H9 (cell line): ENCODE measurements around the gene SV2C. TPM values are rescaled to one million over a fixed set of nuclear protein-coding genes. Genes with fewer than 3 reads are reported as not detected.

ENCODE experiments used
- DNase-seq: peaks from one replicate; pipeline ENCODE4 v3.0.0-alpha.2; 2017
- H2AFZ ChIP-seq: one replicate; pipeline ENCODE4 v1.6.1; 2013; ENCODE audit warnings: mild to moderate bottlenecking, low read length, control low read depth, moderate library complexity
- H2AK5ac ChIP-seq: 2 replicates; pipeline ENCODE4 v1.6.1; 2013; ENCODE audit warnings: low read length, control low read depth, mixed read lengths; ENCODE audit not compliant: insufficient read length
- H2BK120ac ChIP-seq: one replicate; pipeline ENCODE4 v1.6.1; 2013; ENCODE audit warnings: low read depth, mild to moderate bottlenecking, low read length, control low read depth, inconsistent platforms; ENCODE audit not compliant: poor library complexity, severe bottlenecking
- H2BK12ac ChIP-seq: 2 replicates; pipeline ENCODE4 v1.6.1; 2013; ENCODE audit warnings: low read length, control low read depth, mixed read lengths, low read depth; ENCODE audit not compliant: insufficient read length
- H2BK15ac ChIP-seq: 2 replicates; pipeline ENCODE4 v1.6.1; 2013; ENCODE audit warnings: low read depth, low read length, control low read depth
- H2BK20ac ChIP-seq: one replicate; pipeline ENCODE4 v1.6.1; 2013; ENCODE audit warnings: low read depth, mild to moderate bottlenecking, low read length, control low read depth, inconsistent platforms; ENCODE audit not compliant: poor library complexity, severe bottlenecking
- H2BK5ac ChIP-seq: 2 replicates; pipeline ENCODE4 v1.6.1; 2013; ENCODE audit warnings: low read length, control low read depth, mixed read lengths; ENCODE audit not compliant: insufficient read length
- H3K14ac ChIP-seq: 2 replicates; pipeline ENCODE4 v1.6.1; 2013; ENCODE audit warnings: low read length, control low read depth; ENCODE audit not compliant: insufficient read depth
- H3K18ac ChIP-seq: 2 replicates; pipeline ENCODE4 v1.6.1; 2013; ENCODE audit warnings: low read depth, mild to moderate bottlenecking, mixed read lengths, low read length, control low read depth; ENCODE audit not compliant: insufficient read length
- H3K23ac ChIP-seq: 2 replicates; pipeline ENCODE4 v1.6.1; 2013; ENCODE audit warnings: low read length, control low read depth, mixed read lengths, low read depth; ENCODE audit not compliant: insufficient read length
- H3K23me2 ChIP-seq: 2 replicates; pipeline ENCODE4 v1.6.1; 2013; ENCODE audit warnings: low read depth, mild to moderate bottlenecking, mixed read lengths, low read length, control low read depth; ENCODE audit not compliant: insufficient read length, poor library complexity, severe bottlenecking
- H3K27ac ChIP-seq: 2 replicates; pipeline ENCODE4 v1.5.1; 2013; ENCODE audit warnings: low read length, control low read depth, mixed read lengths, low read depth; ENCODE audit not compliant: insufficient read length
- H3K27me3 ChIP-seq: 2 replicates; pipeline ENCODE4 v1.6.1; 2013; ENCODE audit warnings: low read length, control low read depth, inconsistent platforms; ENCODE audit not compliant: insufficient read depth
- H3K4ac ChIP-seq: 2 replicates; pipeline ENCODE4 v1.6.1; 2013; ENCODE audit warnings: low read depth, mild to moderate bottlenecking, control low read depth, inconsistent platforms, low read length, moderate library complexity
- H3K4me1 ChIP-seq: 2 replicates; pipeline ENCODE4 v1.6.1; 2013; ENCODE audit warnings: low read length, control low read depth, inconsistent platforms; ENCODE audit not compliant: insufficient read depth
- H3K4me2 ChIP-seq: 2 replicates; pipeline ENCODE4 v1.6.1; 2013; ENCODE audit warnings: low read length, control low read depth, mixed read lengths; ENCODE audit not compliant: insufficient read length, insufficient read depth
- H3K56ac ChIP-seq: 2 replicates; pipeline ENCODE4 v1.6.1; 2013; ENCODE audit warnings: low read depth, mild to moderate bottlenecking, mixed read lengths, low read length, control low read depth; ENCODE audit not compliant: insufficient read length
- H3K79me1 ChIP-seq: 2 replicates; pipeline ENCODE4 v1.6.1; 2013; ENCODE audit warnings: low read depth, mild to moderate bottlenecking, moderate library complexity, low read length, control low read depth, inconsistent platforms; ENCODE audit not compliant: insufficient read depth, poor library complexity, severe bottlenecking
- H3K79me2 ChIP-seq: 2 replicates; pipeline ENCODE4 v1.6.1; 2013; ENCODE audit warnings: low read length, control low read depth, inconsistent platforms; ENCODE audit not compliant: insufficient read depth
- H3K9ac ChIP-seq: 2 replicates; pipeline ENCODE4 v1.6.1; 2013; ENCODE audit warnings: low read length, control low read depth, mixed read lengths; ENCODE audit not compliant: insufficient read length; ENCODE audit errors: extremely low read depth
- H3K9me3 ChIP-seq: one replicate; pipeline ENCODE4 v1.6.1; 2013; ENCODE audit warnings: low read depth, low read length, inconsistent platforms; ENCODE audit not compliant: control insufficient read depth
- H3T11ph ChIP-seq: one replicate; pipeline ENCODE4 v1.6.1; 2013; ENCODE audit warnings: mild to moderate bottlenecking, low read length, control low read depth, inconsistent platforms
- H4K20me1 ChIP-seq: one replicate; pipeline ENCODE4 v1.6.1; 2013; ENCODE audit not compliant: control insufficient read depth, insufficient read length, insufficient read depth
- H4K5ac ChIP-seq: 2 replicates; pipeline ENCODE4 v1.6.1; 2013; ENCODE audit warnings: low read depth, mild to moderate bottlenecking, mixed read lengths, low read length, control low read depth; ENCODE audit not compliant: insufficient read length
- H4K8ac ChIP-seq: replicated peaks from 2 replicates; pipeline ENCODE4 v1.6.1; 2013; ENCODE audit warnings: low read length, control low read depth, mixed read lengths, low read depth; ENCODE audit not compliant: insufficient read length
- H4K91ac ChIP-seq: 2 replicates; pipeline ENCODE4 v1.6.1; 2013; ENCODE audit warnings: low read depth, mild to moderate bottlenecking, moderate library complexity, mixed read lengths, low read length, control low read depth; ENCODE audit not compliant: insufficient read length
- H3K27ac Mint-ChIP-seq, 3 experiments: 2 replicates in 2 of 3; 3 replicates in 1 of 3; pipeline ENCODE4 v1.8.0; 2020 to 2021; ENCODE audit warnings: mixed read lengths in 3 of 3, mild to moderate bottlenecking in 1 of 3, moderate library complexity in 1 of 3
- H3K27me3 Mint-ChIP-seq: 2 replicates; pipeline ENCODE4 v1.8.0; 2021; ENCODE audit warnings: low read depth, mild to moderate bottlenecking, moderate library complexity, mixed read lengths
- H3K36me3 Mint-ChIP-seq, 3 experiments: 2 replicates in 2 of 3; 3 replicates in 1 of 3; pipeline ENCODE4 v1.8.0; 2020 to 2021; ENCODE audit warnings: low read depth in 3 of 3, mixed read lengths in 3 of 3; ENCODE audit not compliant: insufficient read depth in 1 of 3
- H3K4me1 Mint-ChIP-seq, 2 experiments: 2 replicates each; pipeline ENCODE4 v1.8.0; 2020; ENCODE audit warnings: mixed read lengths in 2 of 2
- H3K4me3 Mint-ChIP-seq, 2 experiments: 2 replicates in 1 of 2; 3 replicates in 1 of 2; pipeline ENCODE4 v1.8.0; 2020 to 2021; ENCODE audit warnings: mild to moderate bottlenecking in 2 of 2, mixed read lengths in 2 of 2, moderate library complexity in 1 of 2
- H3K9me3 Mint-ChIP-seq, 2 experiments: 2 replicates in 1 of 2; 3 replicates in 1 of 2; pipeline ENCODE4 v1.8.0; 2020; ENCODE audit warnings: mild to moderate bottlenecking in 2 of 2, mixed read lengths in 2 of 2, moderate library complexity in 1 of 2
- WGBS: extraction: QIAGEN DNeasy Blood & Tissue Kit; methylation state at CpG from one replicate; pipeline ENCODE4 v1.1.7; 2013; ENCODE audit warnings: missing lambda C conversion rate, low lambda C conversion rate, mixed read lengths; ENCODE audit not compliant: insufficient read length; ENCODE audit errors: extremely low coverage; 5-methylcytosine and 5-hydroxymethylcytosine counted together
- total RNA-seq: library from RNA; stranded (reverse); gene quantifications from 2 replicates; pipeline ENCODE4 v1.2.1, GENCODE V29; 2021
- TF ChIP-seq, protein P1 (sequence below): fragments of 200-600 bp; sonication (generic); conservative IDR thresholded peaks from 3 replicates; pipeline ENCODE4 v1.8.0; 2021; ENCODE audit warnings: antibody characterized with exemption, mild to moderate bottlenecking

SV2C gene
- total RNA-seq, 1 experiment from 2014 or later = 0.09 TPM

DNA sequence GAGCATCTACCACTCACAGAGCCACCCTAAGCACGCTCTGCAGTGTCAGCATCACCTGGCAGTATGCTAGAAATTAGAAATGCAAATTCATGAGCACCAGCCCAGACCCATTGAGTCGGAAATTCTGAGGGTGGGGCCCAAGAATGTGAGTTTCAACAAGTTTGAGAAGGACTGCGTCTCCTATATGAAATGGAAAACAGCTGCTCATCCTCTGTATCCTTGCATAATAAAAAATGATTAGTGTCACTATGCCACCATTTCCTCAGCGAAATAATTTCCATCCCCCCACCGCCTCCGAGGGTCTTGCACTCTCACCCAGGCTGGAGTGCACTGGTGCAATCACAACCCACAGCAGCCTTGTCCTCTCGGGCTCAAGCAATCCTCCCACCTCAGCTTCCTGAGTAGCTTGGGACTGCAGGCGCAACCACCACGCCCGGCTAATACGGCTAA lies 318.6 kb downstream of the SV2C start:
- no peak overlapping the region for H3K9ac ChIP-seq
- H4K8ac ChIP-seq = no peak overlapping the region
- no peak overlapping the region for H3K14ac ChIP-seq
- peaks cover 14% of the 10 kb centered on the region; the same call in 1 of the 2 replicates for H3K79me2 ChIP-seq
- no peak overlapping the region for H2BK5ac ChIP-seq
- no peaks in the 10 kb centered on the region; a peak in 1 of 7 replicates for H3K36me3 Mint-ChIP-seq
- H4K5ac ChIP-seq = no peak overlapping the region
- no peak overlapping the region for H2AK5ac ChIP-seq
- H3K4me2 ChIP-seq = peak overlapping the region; percentile 56
- H2BK120ac ChIP-seq = no peak overlapping the region
- peak overlapping the region; percentile 91 to 96 for H3K4me3 Mint-ChIP-seq
- H4K91ac ChIP-seq = no peak overlapping the region
- no peak overlapping the region for H2BK15ac ChIP-seq
- no peak overlapping the region for H2BK20ac ChIP-seq
- TF ChIP-seq, protein P1, sequence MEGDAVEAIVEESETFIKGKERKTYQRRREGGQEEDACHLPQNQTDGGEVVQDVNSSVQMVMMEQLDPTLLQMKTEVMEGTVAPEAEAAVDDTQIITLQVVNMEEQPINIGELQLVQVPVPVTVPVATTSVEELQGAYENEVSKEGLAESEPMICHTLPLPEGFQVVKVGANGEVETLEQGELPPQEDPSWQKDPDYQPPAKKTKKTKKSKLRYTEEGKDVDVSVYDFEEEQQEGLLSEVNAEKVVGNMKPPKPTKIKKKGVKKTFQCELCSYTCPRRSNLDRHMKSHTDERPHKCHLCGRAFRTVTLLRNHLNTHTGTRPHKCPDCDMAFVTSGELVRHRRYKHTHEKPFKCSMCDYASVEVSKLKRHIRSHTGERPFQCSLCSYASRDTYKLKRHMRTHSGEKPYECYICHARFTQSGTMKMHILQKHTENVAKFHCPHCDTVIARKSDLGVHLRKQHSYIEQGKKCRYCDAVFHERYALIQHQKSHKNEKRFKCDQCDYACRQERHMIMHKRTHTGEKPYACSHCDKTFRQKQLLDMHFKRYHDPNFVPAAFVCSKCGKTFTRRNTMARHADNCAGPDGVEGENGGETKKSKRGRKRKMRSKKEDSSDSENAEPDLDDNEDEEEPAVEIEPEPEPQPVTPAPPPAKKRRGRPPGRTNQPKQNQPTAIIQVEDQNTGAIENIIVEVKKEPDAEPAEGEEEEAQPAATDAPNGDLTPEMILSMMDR = no peak
- H3K27ac Mint-ChIP-seq = peak overlapping the region in 1 of 3 experiments; percentile 97; a peak in 3 of 7 replicates
- peaks cover 11% of the 10 kb centered on the region; the same call in 1 of the 2 replicates for H3K4me1 ChIP-seq
- no peaks in the 10 kb centered on the region for H4K20me1 ChIP-seq
- no peak overlapping the region for H3K23ac ChIP-seq
- no peak overlapping the region for H2BK12ac ChIP-seq
- no peak for DNase-seq
- no CpG with 5 or more reads among the region's 11 CpGs for WGBS
- peaks cover 29% of the 10 kb centered on the region in 2 experiments for H3K4me1 Mint-ChIP-seq
- H3K79me1 ChIP-seq = peaks cover 3% of the 10 kb centered on the region
- no peak overlapping the region for H3T11ph ChIP-seq
- no peaks in the 10 kb centered on the region for H3K9me3 Mint-ChIP-seq
- no peak overlapping the region for H3K27ac ChIP-seq
- no peaks in the 10 kb centered on the region for H3K9me3 ChIP-seq
- H3K4ac ChIP-seq = no peak overlapping the region
- no peak overlapping the region for H3K56ac ChIP-seq
- H3K18ac ChIP-seq = peak overlapping the region; percentile 7
- H3K27me3 ChIP-seq = no peaks in the 10 kb centered on the region
- peaks cover 7% of the 10 kb centered on the region for H3K23me2 ChIP-seq
- H3K27me3 Mint-ChIP-seq = peaks cover 15% of the 10 kb centered on the region
- H2AFZ ChIP-seq = no peak overlapping the region
